Lower leg skin (tissue), 4 donors: ENCODE data around the gene NFASC. TPM values are rescaled to one million over a fixed set of nuclear protein-coding genes. Genes with fewer than 3 reads are reported as not detected.

Experiments used
- DNase-seq, 2 donors: peaks; one replicate each; pipeline ENCODE4 v3.0.0-alpha.2; 2019; ENCODE audit warnings: low spot score in 2 of 2
- H3K4me3 ChIP-seq: fragments of 200-600 bp; sonication (generic); 2 replicates; pipeline ENCODE4 v1.5.1; 2017; ENCODE audit warnings: mild to moderate bottlenecking, low read depth; ENCODE audit not compliant: poor library complexity, severe bottlenecking
- POLR2A ChIP-seq, 2 donors: fragments of 450-650 bp; IDR thresholded peaks; one replicate each; pipeline ENCODE4 v1.6.1; 2016 to 2017; ENCODE audit warnings: antibody characterized with exemption in 2 of 2, mild to moderate bottlenecking in 1 of 2, moderate library complexity in 1 of 2
- WGBS, 2 donors: methylation state at CpG; one replicate each; pipeline ENCODE4 v1.1.5; 2018; 5-methylcytosine and 5-hydroxymethylcytosine counted together
- intact Hi-C: fragments of 100-400 bp; cut with DNase I; formaldehyde crosslinking; loops from one replicate; pipeline ENCODE4 v1.15.0; 2023; ENCODE audit warnings: low total_unique reads
- total RNA-seq, 4 donors: library from RNA; depleted of rRNA; stranded (reverse); fragments of >200 nt; gene quantifications; one replicate each; pipeline ENCODE4 v1.1.0, GENCODE V29; 2016
- TF ChIP-seq, protein P1 (sequence below), 3 donors: fragments of 450-650 bp; IDR thresholded peaks; one replicate each; pipeline ENCODE4 v1.5.1; 2016; ENCODE audit warnings: antibody characterized with exemption in 3 of 3, mild to moderate bottlenecking in 3 of 3, moderate library complexity in 2 of 3

The NFASC gene
- total RNA-seq, 4 donors from 2014 or later = 10.2 to 17.2 (median 14.2) TPM

DNA sequence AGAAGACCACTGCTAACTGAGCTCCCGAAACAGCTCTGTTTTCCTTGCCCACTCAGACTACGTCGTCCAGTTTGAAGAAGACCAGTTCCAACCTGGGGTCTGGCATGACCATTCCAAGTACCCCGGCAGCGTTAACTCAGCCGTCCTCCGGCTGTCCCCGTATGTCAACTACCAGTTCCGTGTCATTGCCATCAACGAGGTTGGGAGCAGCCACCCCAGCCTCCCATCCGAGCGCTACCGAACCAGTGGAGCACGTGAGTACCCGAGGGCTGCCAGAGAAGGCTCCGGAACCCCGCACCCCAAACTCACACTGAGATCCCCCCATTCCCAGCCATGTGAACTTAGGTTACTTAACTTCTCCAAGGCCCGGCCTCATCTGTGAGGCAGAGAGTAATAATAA, 108.6 kb downstream of the NFASC start:
- 96% methylated on average over 18 of the region's 18 CpGs for WGBS, 2 donors

DNA sequence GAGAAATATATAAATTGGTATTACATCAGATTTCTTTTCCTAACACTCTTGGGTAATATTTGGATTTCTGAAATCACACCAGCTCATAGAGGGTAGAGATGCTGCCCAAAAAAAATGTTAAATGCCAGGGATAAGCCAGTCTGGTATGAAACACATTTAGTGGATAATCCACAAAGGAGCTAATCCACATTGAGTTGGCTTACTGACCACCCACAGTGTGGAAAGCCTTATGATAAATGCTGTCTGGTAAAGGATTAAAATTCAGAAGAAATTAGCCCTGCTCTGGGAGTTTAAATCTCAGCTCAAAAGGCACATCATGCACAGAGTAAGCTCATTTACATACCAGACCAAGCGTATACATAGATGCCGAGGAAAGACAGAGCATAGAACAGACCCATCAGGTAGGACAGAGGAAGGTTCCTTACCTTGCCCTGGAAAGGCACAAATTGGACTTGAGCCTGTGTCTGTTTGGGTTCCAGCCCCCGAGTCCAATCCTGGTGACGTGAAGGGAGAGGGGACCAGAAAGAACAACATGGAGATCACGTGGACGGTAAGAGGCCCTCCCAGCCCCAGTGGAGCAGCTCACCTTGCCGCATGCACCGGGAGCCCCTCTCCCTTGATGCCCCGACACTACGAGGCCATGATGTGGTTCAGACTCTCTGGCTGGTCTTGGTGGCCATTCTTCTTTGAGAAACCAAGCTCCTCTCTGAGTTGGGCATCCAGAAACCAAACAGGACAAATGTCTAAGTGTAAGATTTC, 109.4 kb downstream of the NFASC start:
- WGBS, 2 donors = 92 to 94% methylated on average over 10 of the region's 10 CpGs
- intact Hi-C loops = loop anchor here (5.0 kb wide), 1 partner anchor 152 kb away; no protein-coding TSS in a partner anchor
- no peak overlapping the region for H3K4me3 ChIP-seq
- TF ChIP-seq, protein P1, sequence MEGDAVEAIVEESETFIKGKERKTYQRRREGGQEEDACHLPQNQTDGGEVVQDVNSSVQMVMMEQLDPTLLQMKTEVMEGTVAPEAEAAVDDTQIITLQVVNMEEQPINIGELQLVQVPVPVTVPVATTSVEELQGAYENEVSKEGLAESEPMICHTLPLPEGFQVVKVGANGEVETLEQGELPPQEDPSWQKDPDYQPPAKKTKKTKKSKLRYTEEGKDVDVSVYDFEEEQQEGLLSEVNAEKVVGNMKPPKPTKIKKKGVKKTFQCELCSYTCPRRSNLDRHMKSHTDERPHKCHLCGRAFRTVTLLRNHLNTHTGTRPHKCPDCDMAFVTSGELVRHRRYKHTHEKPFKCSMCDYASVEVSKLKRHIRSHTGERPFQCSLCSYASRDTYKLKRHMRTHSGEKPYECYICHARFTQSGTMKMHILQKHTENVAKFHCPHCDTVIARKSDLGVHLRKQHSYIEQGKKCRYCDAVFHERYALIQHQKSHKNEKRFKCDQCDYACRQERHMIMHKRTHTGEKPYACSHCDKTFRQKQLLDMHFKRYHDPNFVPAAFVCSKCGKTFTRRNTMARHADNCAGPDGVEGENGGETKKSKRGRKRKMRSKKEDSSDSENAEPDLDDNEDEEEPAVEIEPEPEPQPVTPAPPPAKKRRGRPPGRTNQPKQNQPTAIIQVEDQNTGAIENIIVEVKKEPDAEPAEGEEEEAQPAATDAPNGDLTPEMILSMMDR (IDR thresholded peaks at IDR 0.05) = no peak
- no peak for TF ChIP-seq POLR2A (IDR thresholded peaks at IDR 0.05)
- no peak for DNase-seq

More for the DNA sequence above, 108.6 kb downstream of the NFASC start:
- no peak for DNase-seq
- no peak overlapping the region for H3K4me3 ChIP-seq
- intact Hi-C loops = no loop called here
- TF ChIP-seq, protein P1 (IDR thresholded peaks at IDR 0.05) = no peak
- TF ChIP-seq POLR2A (IDR thresholded peaks at IDR 0.05) = no peak

DNA sequence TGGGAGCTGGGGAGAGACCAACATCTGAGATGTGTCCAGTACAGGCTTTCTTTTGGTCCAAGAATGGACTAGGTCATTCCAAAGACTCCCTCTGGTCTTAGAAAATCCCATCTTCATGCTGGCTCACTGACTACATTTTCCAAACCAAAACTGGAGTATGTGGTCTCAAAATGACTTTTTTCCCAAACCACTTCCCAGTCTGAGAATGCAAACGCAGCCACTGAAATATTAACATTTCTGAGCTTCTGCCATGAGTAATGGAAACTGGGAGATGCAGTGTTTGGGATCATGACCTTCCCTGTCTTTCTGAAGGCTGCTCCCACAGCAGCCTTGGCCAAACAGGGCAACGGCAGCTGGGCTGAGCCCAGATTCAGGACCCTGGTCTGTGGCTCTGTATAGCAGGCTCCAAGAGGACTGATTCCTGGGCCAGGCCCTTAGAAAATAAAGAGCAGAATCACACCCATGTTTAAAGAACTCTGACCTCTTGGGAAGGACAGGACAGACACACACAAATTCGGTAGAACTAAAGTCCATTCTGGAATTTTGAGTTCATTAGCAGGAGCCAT, 110.3 kb downstream of the NFASC start:
- no peak for DNase-seq
- TF ChIP-seq, protein P1 (IDR thresholded peaks at IDR 0.05) = no peak
- TF ChIP-seq POLR2A (IDR thresholded peaks at IDR 0.05) = no peak
- intact Hi-C loops = loop anchor here (5.0 kb wide), 1 partner anchor 151 kb away; no protein-coding TSS in a partner anchor
- no peak overlapping the region for H3K4me3 ChIP-seq
- 66 to 79% methylated on average over 3 of the region's 3 CpGs for WGBS, 2 donors

DNA sequence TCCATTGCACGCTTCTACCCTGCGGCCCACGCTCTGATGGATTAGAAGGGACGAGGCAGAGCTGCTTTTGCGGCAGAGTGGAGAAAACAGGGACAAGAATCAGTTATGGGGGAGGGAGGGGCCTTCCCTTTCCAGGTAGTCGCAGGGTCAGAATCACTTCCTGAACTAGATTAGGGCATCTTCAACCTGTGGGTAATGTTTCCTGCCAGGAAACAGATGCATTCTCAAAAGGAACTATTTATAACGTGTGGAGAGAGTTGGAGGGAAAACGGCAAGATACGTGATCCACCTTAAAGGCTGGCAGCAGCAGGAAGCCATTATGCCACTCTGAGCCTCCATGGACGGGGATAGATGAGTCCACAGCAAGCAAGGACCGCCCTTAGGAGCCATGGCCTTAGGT, 112.5 kb downstream of the NFASC start:
- DNase-seq = no peak
- 52 to 70% methylated on average over 11 of the region's 11 CpGs for WGBS, 2 donors
- intact Hi-C loops = loop anchor here (5.0 kb wide), 1 partner anchor 149 kb away; no protein-coding TSS in a partner anchor
- no peak overlapping the region for H3K4me3 ChIP-seq
- TF ChIP-seq, protein P1 (IDR thresholded peaks at IDR 0.05) = no peak
- TF ChIP-seq POLR2A (IDR thresholded peaks at IDR 0.05) = no peak

DNA sequence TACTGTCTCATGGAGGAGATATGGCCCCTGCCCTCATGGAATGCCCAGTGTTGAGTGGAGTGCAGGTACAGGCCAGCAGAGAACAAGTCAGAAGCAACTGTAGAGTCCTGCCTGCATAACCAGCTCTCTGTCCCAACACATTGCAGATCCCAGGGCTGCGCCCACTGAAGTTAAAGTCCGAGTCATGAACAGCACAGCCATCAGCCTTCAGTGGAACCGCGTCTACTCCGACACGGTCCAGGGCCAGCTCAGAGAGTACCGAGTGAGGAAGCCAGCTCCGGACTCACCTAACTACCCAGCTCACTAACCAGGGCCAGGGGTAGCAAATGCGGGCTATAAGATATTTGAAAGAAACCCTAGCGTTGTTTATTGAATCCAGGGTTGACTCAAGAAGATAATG, 113.2 kb downstream of the NFASC start:
- no peak overlapping the region for H3K4me3 ChIP-seq
- DNase-seq = no peak
- WGBS, 2 donors = 93 to 95% methylated on average over 10 of the region's 10 CpGs
- intact Hi-C loops = loop anchor here (2.0 to 5.0 kb wide), 2 partner anchors 148 to 273 kb away; no protein-coding TSS in a partner anchor
- no peak for TF ChIP-seq POLR2A (IDR thresholded peaks at IDR 0.05)
- TF ChIP-seq, protein P1 (IDR thresholded peaks at IDR 0.05) = no peak
